Effector CD4-positive, alpha-beta T cell (primary cell): ENCODE results near the gene KAT6B.

ENCODE experiments used
- DNase-seq: peaks from one replicate; pipeline ENCODE4 v3.0.0-alpha.2; 2020

KAT6B gene

GRCh38 chr10:74824184-74824899 lies 2.1 kb upstream of the KAT6B start:
- peak; percentile 12 for DNase-seq

DNA sequence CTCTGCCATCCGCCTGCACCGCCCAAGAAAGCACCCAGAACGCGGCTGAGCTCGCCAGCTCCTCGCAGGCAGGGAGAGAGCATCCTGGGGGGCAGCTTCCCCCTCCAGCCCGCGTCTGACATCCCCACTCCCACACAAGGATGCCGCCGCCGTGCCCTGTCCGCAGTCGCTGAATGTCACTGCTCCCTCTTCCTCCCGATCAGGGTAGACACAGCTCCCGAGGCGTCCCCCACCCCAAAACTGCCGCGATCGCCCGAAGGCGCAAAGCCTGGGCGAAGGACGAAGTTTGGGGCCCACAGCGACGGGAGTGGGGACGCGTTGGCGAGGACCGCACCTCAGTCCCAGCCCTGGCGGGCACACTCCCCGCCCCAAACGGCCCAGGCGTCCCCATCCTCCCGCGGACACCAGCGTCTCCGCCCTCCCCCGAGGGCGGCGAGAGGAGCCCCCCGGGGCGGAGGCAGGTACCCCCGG lies 1.5 kb upstream of the KAT6B start:
- peak; percentile 42 for DNase-seq

GRCh38 chr10:74825371-74826141 lies 844 bp upstream of the KAT6B start:
- DNase-seq: peak; percentile 40

GRCh38 chr10:74827045-74827441 lies 643 bp downstream of the KAT6B start:
- DNase-seq: no peak

DNA sequence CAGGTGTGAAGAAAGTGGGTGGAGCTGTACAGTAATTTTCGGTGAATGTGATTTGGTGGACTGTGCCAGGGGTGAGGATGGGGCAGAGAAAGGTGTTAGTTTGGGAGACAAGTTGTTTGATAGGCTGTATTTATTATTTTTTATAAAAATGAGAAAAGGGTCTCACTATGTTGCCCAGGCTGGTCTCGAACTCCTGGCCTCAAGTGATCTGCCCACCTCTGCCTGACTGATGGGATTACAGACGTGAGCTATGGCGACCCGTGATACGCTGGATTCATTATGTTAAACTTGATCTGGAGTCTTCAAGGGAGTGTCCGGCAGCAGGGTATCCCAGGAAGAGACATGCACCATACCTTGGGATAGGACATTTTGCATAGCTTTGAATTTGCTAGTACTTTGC lies 1.3 kb downstream of the KAT6B start:
- DNase-seq: no peak

GRCh38 chr10:74828946-74829345 lies 2.5 kb downstream of the KAT6B start:
- no peak for DNase-seq

DNA sequence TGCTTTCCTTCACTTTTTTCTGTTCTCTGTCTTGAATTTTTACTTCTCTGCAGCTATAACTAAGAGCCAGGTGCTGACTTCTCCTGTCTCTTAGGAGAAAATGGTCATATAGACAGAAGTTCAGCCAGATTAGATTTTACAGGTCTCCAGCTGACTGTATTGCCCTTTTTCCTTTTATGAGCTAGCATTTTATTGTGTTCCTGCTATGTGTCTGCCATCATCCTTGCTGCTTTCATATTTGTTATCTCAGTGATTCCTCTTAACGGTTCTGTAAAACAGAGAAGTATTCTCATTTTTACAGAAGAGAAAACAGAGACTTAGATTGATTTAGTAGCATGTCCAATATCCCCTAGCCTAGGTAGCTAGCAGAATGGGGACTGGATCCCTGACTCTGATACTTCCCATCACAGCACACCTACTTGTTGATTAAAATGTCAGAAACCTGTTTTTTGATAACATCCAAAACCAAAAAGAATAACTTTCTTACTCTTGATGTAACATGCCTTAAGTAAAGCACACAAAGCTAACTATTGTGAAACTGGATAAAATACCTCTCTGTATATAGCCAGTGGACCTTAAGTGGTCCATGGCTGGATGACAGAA lies 5.2 kb downstream of the KAT6B start:
- no peak for DNase-seq

DNA sequence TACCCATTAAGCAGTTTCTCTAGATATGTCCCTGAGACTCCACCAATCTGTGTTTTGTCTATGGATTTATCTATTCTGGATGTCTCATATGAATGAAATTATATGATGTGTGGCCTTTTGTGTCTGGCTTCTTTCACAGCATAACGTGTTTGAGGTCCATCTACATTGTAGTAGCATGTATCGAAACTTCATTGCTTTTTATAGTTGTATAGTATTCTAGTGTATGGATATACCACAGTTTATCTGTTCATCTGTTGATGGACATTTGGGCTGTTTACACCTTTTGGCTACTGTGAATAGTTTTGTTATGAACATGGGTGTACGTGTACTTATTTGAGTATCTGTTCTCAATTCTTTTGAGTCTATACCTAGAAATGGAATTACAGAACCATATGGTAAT lies 9.6 kb downstream of the KAT6B start:
- no peak for DNase-seq

DNA sequence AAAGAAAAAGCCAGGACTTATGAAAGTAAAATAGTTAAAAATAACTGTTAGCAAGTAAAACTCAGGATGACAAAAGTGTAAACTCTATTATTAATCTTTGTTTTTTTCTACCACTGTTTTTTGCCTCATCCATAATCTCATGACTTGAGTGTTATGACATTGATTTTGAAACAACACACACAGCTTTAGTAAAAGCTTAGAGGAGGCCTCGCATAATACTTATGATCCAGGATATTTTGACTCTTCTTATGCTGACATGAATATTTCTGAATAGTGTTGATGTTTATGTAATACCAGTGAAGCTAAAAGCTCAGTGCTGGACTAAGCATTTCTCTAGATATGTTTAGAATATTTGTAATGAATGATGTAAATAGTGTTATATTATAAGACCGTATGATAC lies 10.5 kb downstream of the KAT6B start:
- no peak for DNase-seq

DNA sequence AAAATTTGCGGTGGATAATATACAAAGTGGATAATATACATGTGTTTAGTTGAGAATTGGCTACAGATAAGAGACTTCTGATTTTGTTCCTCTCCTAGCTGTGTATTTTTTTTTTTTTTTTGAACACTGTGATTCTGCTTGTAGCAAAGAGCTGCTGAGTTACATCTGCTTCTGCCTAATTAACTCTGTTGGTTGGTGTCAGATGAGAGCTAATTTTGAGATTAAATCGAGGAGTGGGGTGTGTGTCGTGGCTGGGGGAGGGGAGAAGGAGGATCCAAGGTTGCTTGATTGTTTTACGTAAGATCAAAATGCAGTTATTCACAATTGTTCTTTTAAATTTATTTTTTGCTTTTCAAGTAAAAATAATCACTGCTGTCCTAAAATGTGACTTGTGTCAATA lies 11.3 kb downstream of the KAT6B start:
- DNase-seq: no peak

DNA sequence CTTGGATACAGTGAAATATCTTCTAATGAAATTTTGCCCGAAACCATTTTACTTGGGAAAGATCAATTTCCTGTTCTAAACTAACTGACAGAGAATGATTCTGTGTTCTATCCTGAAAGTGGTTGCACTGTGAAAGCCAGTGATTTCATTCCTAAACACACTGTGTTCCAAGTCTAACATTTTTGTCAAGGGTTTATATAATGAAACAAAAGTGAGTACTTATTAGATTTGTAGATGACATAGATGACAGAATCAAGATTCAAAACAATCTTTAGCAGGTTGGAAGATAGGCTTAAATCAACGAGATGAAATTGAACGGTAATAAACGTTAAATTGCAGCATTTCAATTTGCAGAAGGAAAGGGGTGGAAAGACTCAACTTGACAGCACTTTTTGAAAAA lies 13.3 kb downstream of the KAT6B start:
- DNase-seq: no peak

- no peak for DNase-seq
Observed at GRCh38 chr10:74841265-74841973, 15.0 kb downstream of the KAT6B start.

GRCh38 chr10:74842301-74842954 lies 16.0 kb downstream of the KAT6B start:
- no peak for DNase-seq

- no peak for DNase-seq
Observed at GRCh38 chr10:74846958-74847357, 20.6 kb downstream of the KAT6B start.

GRCh38 chr10:74851831-74852230 lies 25.4 kb downstream of the KAT6B start:
- DNase-seq: no peak

GRCh38 chr10:74852381-74852780 lies 26.0 kb downstream of the KAT6B start:
- DNase-seq: no peak

GRCh38 chr10:74854610-74855009 lies 28.2 kb downstream of the KAT6B start:
- DNase-seq: no peak

DNA sequence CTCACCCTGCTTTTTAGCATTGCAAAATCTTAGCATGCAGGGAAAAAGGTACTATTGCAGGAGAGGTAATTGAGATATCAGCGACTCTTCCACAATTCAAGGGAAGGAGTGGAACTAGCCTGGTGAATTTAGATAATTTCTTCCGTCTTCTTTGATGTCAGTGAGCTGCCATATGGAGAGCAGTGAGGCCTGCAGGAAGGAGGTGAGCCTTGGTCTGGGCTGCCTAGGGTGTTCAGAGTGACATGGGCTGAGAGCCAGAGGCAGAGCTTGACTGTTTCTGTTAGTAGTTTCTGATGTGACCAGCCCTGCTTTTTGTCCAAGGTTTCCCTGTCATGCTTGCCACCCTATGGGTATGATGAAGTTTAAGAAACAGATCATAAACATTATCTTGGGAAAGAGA lies 28.6 kb downstream of the KAT6B start:
- no peak for DNase-seq

DNA sequence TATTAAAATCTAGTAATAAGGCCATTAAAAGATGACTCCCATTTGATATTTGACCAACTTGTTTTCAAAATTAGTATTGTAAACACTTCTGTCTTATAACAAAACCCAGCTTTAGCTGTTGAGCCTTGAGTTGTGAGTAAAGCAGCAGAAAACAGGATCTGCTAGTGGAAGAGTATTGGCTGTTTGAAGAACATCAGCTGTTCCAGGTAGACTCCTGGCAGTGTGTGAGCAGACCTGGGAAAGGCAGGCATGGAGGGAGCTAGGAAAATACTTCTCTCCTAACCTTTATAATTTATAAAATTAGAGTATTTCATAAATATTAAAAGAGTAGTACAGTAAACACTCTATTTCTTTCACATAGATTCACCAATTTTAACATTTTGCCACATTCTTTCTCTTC lies 29.0 kb downstream of the KAT6B start:
- DNase-seq: no peak

DNA sequence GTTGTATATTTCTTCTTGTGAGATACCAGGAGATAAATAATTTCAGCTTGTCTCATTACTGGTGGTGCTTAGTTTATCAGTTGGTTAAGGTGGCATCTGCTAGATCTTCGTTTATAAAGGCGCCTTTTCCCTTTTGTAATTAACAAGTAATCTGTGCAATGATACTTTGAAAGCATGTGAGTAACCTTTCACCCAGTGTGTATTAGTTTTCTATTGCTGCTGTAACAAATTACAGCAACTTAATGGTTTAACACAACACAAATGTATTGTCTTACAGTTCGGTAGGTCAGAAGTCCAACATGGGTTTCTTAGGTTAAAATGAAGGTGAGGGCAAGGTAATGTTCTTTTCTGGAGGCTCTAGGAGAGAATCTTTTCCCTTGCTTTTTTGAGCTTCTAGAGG lies 30.5 kb downstream of the KAT6B start:
- DNase-seq: no peak

GRCh38 chr10:74857586-74857985 lies 31.2 kb downstream of the KAT6B start:
- DNase-seq: no peak

- no peak for DNase-seq
Observed at GRCh38 chr10:74859546-74859945, 33.1 kb downstream of the KAT6B start.

- DNase-seq: no peak
Observed at GRCh38 chr10:74862625-74863024, 36.2 kb downstream of the KAT6B start.
